BLaER1 treated with 17β-estradiol and CSF1 and Interleukin-3, amounts not matched to agents 10 nM and 100 nM (cell line): ENCODE measurements around the gene EDN3.

Experiments
- H3K27ac ChIP-seq, 11 experiments: shearing (Covaris generic); formaldehyde crosslinking; 2 replicates each; pipeline ENCODE4 v1.8.1; 2022
- H3K27me3 ChIP-seq, 11 experiments: shearing (Covaris generic); formaldehyde crosslinking; 2 replicates each; pipeline ENCODE4 v1.8.1; 2022
- H3K36me3 ChIP-seq, 11 experiments: shearing (Covaris generic); formaldehyde crosslinking; 2 replicates each; pipeline ENCODE4 v1.8.1; 2022
- H3K4me1 ChIP-seq, 10 experiments: shearing (Covaris generic); formaldehyde crosslinking; 2 replicates each; pipeline ENCODE4 v1.8.1; 2022
- H3K4me2 ChIP-seq, 11 experiments: shearing (Covaris generic); formaldehyde crosslinking; 2 replicates each; pipeline ENCODE4 v1.8.1; 2022
- H3K4me3 ChIP-seq, 10 experiments: shearing (Covaris generic); formaldehyde crosslinking; 2 replicates each; pipeline ENCODE4 v1.8.1; 2022
- H3K9ac ChIP-seq, 11 experiments: shearing (Covaris generic); formaldehyde crosslinking; 2 replicates each; pipeline ENCODE4 v1.8.1; 2022
- H3K9me3 ChIP-seq, 11 experiments: shearing (Covaris generic); formaldehyde crosslinking; replicated peaks in 1 of 11; 2 replicates each; pipeline ENCODE4 v1.8.1; 2022
- H4K20me1 ChIP-seq, 11 experiments: shearing (Covaris generic); formaldehyde crosslinking; 2 replicates each; pipeline ENCODE4 v1.8.1; 2022
- Cebpa-rat ChIP-seq, 11 experiments: shearing (Covaris generic); IDR thresholded peaks; 2 replicates each; pipeline ENCODE4 v1.8.1; 2022

EDN3 gene, protein sequence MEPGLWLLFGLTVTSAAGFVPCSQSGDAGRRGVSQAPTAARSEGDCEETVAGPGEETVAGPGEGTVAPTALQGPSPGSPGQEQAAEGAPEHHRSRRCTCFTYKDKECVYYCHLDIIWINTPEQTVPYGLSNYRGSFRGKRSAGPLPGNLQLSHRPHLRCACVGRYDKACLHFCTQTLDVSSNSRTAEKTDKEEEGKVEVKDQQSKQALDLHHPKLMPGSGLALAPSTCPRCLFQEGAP

GRCh38 chr20:59300333-59301081 lies at the start of gene EDN3:
Gene EDN3 (plus strand): TSS chr20:59300611. CDS start chr20:59300813, 202 bp downstream.
- H3K36me3 ChIP-seq: no peaks in the 10 kb centered on the region
- peak within 1 kb of the TSS in 2 of 11 experiments; percentile 7; a peak in 1 of 22 replicates for H3K4me2 ChIP-seq
- H3K9ac ChIP-seq: no peak within 1 kb of the TSS
- H3K4me3 ChIP-seq: no peak within 1 kb of the TSS
- no peak for TF ChIP-seq Cebpa-rat (IDR thresholded peaks at IDR 0.05)
- no peak within 1 kb of the TSS for H3K27ac ChIP-seq
- peaks cover 0 to 5% (median 0%) of the 10 kb centered on the region in 11 experiments; a peak in 1 of 22 replicates for H3K9me3 ChIP-seq
- H4K20me1 ChIP-seq: no peaks in the 10 kb centered on the region
- H3K27me3 ChIP-seq: peaks cover 0 to 7% (median 0%) of the 10 kb centered on the region in 11 experiments; a peak in 4 of 22 replicates
- peaks cover 0 to 9% (median 0%) of the 10 kb centered on the region in 10 experiments; a peak in 2 of 20 replicates for H3K4me1 ChIP-seq

DNA sequence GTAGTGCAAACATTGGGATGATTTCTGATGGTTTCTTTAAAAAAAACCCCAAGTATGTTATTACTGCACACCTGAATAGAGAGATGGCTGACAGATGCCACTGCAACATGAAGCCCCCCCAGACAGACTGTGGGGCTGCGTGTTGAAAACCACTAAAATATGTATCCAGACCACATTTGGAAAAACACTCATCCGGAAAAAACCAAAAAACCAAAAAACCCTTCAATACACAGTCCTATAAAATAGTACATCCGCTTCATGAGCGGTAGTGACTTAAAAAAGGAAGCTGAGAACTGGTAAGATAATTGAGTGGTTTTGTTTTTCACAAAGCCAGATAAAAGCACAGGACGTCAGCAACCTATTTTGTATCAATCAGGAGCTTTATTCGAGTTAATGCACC lies 47.1 kb upstream of the EDN3 start:
- no peaks in the 10 kb centered on the region for H4K20me1 ChIP-seq
- H3K27me3 ChIP-seq: peaks cover 0 to 14% (median 0%) of the 10 kb centered on the region in 11 experiments; a peak in 5 of 22 replicates
- peak overlapping the region; percentile 58 to 86 (median 73) for H3K4me2 ChIP-seq
- H3K36me3 ChIP-seq: no peaks in the 10 kb centered on the region; a peak in 1 of 22 replicates
- H3K27ac ChIP-seq: peak overlapping the region in 7 of 11 experiments; percentile 3 to 54 (median 30); a peak in 8 of 22 replicates
- TF ChIP-seq Cebpa-rat (IDR thresholded peaks at IDR 0.05): no peak
- peaks cover 15 to 36% (median 23%) of the 10 kb centered on the region in 11 experiments; a peak in 20 of 22 replicates for H3K9me3 ChIP-seq
- peaks cover 30 to 42% (median 35%) of the 10 kb centered on the region in 10 experiments for H3K4me1 ChIP-seq
- no peak overlapping the region for H3K4me3 ChIP-seq
- H3K9ac ChIP-seq: peak overlapping the region in 3 of 11 experiments; percentile 20 to 40 (median 28); a peak in 4 of 22 replicates

DNA sequence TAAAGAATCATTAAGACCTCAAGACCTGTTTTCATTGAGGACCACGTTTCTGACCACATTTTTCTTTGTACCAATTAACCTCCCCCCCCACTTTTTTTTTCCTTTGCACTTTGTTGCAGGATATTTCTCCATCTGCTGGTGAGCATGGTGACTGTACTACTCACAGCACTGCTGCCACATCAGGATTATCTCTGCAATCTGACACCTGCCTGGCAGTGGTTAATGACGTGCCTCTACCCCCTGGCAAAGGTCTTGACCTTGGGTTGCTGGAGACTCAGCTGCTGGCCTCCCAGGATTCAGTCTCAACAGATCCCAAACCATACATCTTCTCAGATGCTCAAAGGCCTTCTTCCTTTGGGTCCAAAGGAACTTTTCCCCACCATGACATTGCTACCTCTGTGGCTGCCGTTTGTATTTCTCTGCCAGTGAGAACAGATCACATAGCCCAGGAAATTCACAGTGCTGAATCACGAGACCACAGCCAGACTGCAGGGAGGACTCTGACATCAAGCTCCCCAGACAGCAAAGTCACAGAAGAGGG lies 46.6 kb upstream of the EDN3 start:
- peaks cover 15 to 36% (median 23%) of the 10 kb centered on the region in 11 experiments; a peak in 20 of 22 replicates for H3K9me3 ChIP-seq
- peaks cover 0 to 14% (median 0%) of the 10 kb centered on the region in 11 experiments; a peak in 5 of 22 replicates for H3K27me3 ChIP-seq
- H3K9ac ChIP-seq: peak overlapping the region in 4 of 11 experiments; percentile 20 to 46 (median 34); a peak in 5 of 22 replicates
- H3K36me3 ChIP-seq: no peaks in the 10 kb centered on the region; a peak in 1 of 22 replicates
- no peaks in the 10 kb centered on the region for H4K20me1 ChIP-seq
- no peak overlapping the region for H3K4me3 ChIP-seq
- H3K27ac ChIP-seq: peak overlapping the region in 8 of 11 experiments; percentile 4 to 54 (median 28); a peak in 9 of 22 replicates
- no peak for TF ChIP-seq Cebpa-rat (IDR thresholded peaks at IDR 0.05)
- H3K4me1 ChIP-seq: peaks cover 34 to 42% (median 38%) of the 10 kb centered on the region in 10 experiments
- H3K4me2 ChIP-seq: peak overlapping the region; percentile 58 to 86 (median 73)

- no peak overlapping the region for H3K27ac ChIP-seq
These were observed 45.2 kb upstream of the EDN3 start for GRCh38 chr20:59255256-59255655.

GRCh38 chr20:59258221-59258621 lies 42.2 kb upstream of the EDN3 start:
- no peak for TF ChIP-seq Cebpa-rat (IDR thresholded peaks at IDR 0.05)
- no peaks in the 10 kb centered on the region for H3K9me3 ChIP-seq
- no peaks in the 10 kb centered on the region for H4K20me1 ChIP-seq
- H3K27me3 ChIP-seq: no peaks in the 10 kb centered on the region; a peak in 1 of 22 replicates
- no peaks in the 10 kb centered on the region for H3K36me3 ChIP-seq
- peak overlapping the region; percentile 22 to 71 (median 48) for H3K4me2 ChIP-seq
- peak overlapping the region in 1 of 11 experiments; percentile 13; a peak in 1 of 22 replicates for H3K9ac ChIP-seq
- H3K4me1 ChIP-seq: peaks cover 30 to 55% (median 39%) of the 10 kb centered on the region in 10 experiments
- no peak overlapping the region for H3K4me3 ChIP-seq
- H3K27ac ChIP-seq: peak overlapping the region in 4 of 11 experiments; percentile 34 to 71 (median 58); a peak in 7 of 22 replicates

More at GRCh38 chr20:59255256-59255655, 45.2 kb upstream of the EDN3 start:
- no peak overlapping the region for H3K9ac ChIP-seq
- no peak overlapping the region for H3K4me3 ChIP-seq
- H3K36me3 ChIP-seq: no peaks in the 10 kb centered on the region; a peak in 1 of 22 replicates
- no peak for TF ChIP-seq Cebpa-rat (IDR thresholded peaks at IDR 0.05)
- H3K4me1 ChIP-seq: peaks cover 34 to 50% (median 42%) of the 10 kb centered on the region in 10 experiments
- H3K4me2 ChIP-seq: peak overlapping the region in 2 of 11 experiments; percentile 70 to 78; a peak in 1 of 22 replicates
- H3K27me3 ChIP-seq: peaks cover 0 to 14% (median 0%) of the 10 kb centered on the region in 11 experiments; a peak in 5 of 22 replicates
- peaks cover 12 to 28% (median 17%) of the 10 kb centered on the region in 11 experiments; a peak in 20 of 22 replicates for H3K9me3 ChIP-seq
- no peaks in the 10 kb centered on the region for H4K20me1 ChIP-seq

- Histone ChIP-seq H3K9me3 (no peaks in the 10 kb centered on the region), H3K27me3 (no peaks in the 10 kb centered on the region; a peak in 1 of 22 replicates), H3K4me1 (peaks cover 13 to 43% (median 27%) of the 10 kb centered on the region in 10 experiments), H3K4me2 (peak overlapping the region in 5 of 11 experiments; percentile 0 to 66 (median 5); a peak in 4 of 22 replicates), H3K27ac (no peak overlapping the region), H3K4me3 (no peak overlapping the region), H4K20me1 (no peaks in the 10 kb centered on the region), H3K9ac (no peak overlapping the region), H3K36me3 (no peaks in the 10 kb centered on the region)
- TF ChIP-seq Cebpa-rat (IDR thresholded peaks at IDR 0.05): no peak
These were observed 40.5 kb upstream of the EDN3 start for GRCh38 chr20:59259946-59260345.

GRCh38 chr20:59265298-59265697 lies 35.1 kb upstream of the EDN3 start:
- TF ChIP-seq Cebpa-rat (IDR thresholded peaks at IDR 0.05): no peak
- peak overlapping the region in 4 of 11 experiments; percentile 4 to 39 (median 16); a peak in 5 of 22 replicates for H3K4me2 ChIP-seq
- H3K4me3 ChIP-seq: no peak overlapping the region
- peaks cover 7 to 26% (median 12%) of the 10 kb centered on the region in 10 experiments; a peak in 18 of 20 replicates for H3K4me1 ChIP-seq
- no peaks in the 10 kb centered on the region for H3K36me3 ChIP-seq
- H4K20me1 ChIP-seq: no peaks in the 10 kb centered on the region
- H3K9me3 ChIP-seq: no peaks in the 10 kb centered on the region
- H3K9ac ChIP-seq: no peak overlapping the region
- no peaks in the 10 kb centered on the region for H3K27me3 ChIP-seq
- no peak overlapping the region for H3K27ac ChIP-seq

DNA sequence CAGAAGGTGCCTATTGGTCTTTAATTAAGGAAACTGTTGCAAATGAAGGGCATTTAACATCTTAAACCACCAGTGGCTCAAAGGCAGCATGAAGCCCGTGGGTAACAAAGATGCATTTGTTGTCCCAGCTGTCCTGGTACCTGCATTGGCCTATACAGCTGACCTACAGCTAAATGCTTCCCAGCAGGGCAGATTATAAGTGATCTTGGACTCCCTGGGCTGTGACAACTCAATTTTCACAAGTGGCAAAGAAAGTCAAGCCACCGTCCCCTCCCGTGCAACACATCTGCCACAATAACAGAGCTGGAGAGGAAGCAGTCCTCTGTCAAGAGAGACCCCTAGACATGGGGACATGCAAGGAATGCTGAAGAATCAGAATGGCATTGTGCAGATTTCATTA lies 31.5 kb upstream of the EDN3 start:
- Histone ChIP-seq H3K27ac (no peak overlapping the region), H3K4me1 (peaks cover 7 to 35% (median 22%) of the 10 kb centered on the region in 10 experiments), H3K27me3 (no peaks in the 10 kb centered on the region), H4K20me1 (no peaks in the 10 kb centered on the region), H3K9ac (no peak overlapping the region), H3K9me3 (no peaks in the 10 kb centered on the region), H3K36me3 (no peaks in the 10 kb centered on the region), H3K4me2 (peak overlapping the region in 7 of 11 experiments; percentile 11 to 46 (median 31); a peak in 8 of 22 replicates), H3K4me3 (no peak overlapping the region)
- TF ChIP-seq Cebpa-rat (IDR thresholded peaks at IDR 0.05): no peak
